ENCODE data around the gene USP44.

- TF ChIP-seq, protein P1, sequence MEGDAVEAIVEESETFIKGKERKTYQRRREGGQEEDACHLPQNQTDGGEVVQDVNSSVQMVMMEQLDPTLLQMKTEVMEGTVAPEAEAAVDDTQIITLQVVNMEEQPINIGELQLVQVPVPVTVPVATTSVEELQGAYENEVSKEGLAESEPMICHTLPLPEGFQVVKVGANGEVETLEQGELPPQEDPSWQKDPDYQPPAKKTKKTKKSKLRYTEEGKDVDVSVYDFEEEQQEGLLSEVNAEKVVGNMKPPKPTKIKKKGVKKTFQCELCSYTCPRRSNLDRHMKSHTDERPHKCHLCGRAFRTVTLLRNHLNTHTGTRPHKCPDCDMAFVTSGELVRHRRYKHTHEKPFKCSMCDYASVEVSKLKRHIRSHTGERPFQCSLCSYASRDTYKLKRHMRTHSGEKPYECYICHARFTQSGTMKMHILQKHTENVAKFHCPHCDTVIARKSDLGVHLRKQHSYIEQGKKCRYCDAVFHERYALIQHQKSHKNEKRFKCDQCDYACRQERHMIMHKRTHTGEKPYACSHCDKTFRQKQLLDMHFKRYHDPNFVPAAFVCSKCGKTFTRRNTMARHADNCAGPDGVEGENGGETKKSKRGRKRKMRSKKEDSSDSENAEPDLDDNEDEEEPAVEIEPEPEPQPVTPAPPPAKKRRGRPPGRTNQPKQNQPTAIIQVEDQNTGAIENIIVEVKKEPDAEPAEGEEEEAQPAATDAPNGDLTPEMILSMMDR (IDR thresholded peaks at IDR 0.05), result no peak
- no peak for TF ChIP-seq POLR2A (IDR thresholded peaks at IDR 0.05)
Measured at GRCh38 chr12:95546491-95546813, 4.8 kb downstream of the USP44 start.
